Measurements from ENCODE around the gene MINDY4B. TPM values are rescaled to one million over a fixed set of nuclear protein-coding genes. Genes with fewer than 3 reads are reported as not detected.

The MINDY4B gene
- total and polyA plus RNA-seq, 2 of the 8 experiments (the other 6 are each of a cell fraction or from before 2014, with no cell fraction given): not detected

DNA sequence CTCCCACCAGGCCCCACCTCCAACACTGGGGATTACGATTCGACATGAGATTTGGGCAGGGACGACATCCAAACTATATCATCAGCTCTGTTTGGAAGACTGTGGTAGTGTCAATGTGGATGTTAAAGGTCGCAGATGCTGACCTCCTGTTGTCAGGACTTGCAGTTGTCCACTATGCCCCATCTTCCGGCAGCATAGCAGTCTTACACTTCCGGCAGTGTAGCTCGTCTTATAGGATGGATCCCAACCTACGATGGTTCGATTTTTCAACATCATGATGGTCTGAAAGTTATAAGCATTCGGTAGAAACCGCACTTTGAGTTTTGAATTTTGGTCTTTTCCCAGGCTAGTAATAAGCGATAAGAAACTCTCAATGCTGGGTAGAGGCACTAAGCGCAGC lies 46.7 kb upstream of the MINDY4B start:
- no peaks in the 10 kb centered on the region for H4K20me1 ChIP-seq (replicated peaks in 1 of 2; ENCODE audit: control insufficient read depth in 1 of 2, insufficient read depth in 2 of 2, low read length in 2 of 2)
- no peak for FAIRE-seq
- no peak for TF ChIP-seq ASH2L (IDR thresholded peaks at IDR 0.05; ENCODE audit: low read length)
- no peak for TF ChIP-seq FOSL1 (IDR thresholded peaks at IDR 0.05; ENCODE audit: insufficient read depth, low read depth, low read length)
- no peak for TF ChIP-seq TAF1 (IDR thresholded peaks at IDR 0.05; ENCODE audit: low read depth, low read length)
- TF ChIP-seq, protein P1, sequence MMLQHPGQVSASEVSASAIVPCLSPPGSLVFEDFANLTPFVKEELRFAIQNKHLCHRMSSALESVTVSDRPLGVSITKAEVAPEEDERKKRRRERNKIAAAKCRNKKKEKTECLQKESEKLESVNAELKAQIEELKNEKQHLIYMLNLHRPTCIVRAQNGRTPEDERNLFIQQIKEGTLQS (IDR thresholded peaks at IDR 0.05; ENCODE audit: insufficient read depth, low read depth, low read length): no peak
- no peak for TF ChIP-seq CBX8 (IDR thresholded peaks at IDR 0.05; ENCODE audit: borderline replicate concordance, low read depth, low read length)
- no peak for TF ChIP-seq HDAC2 (IDR thresholded peaks at IDR 0.05; ENCODE audit: borderline replicate concordance in 1 of 2, low read depth in 2 of 2, low read length in 2 of 2)
- no peak for TF ChIP-seq SAP30 (IDR thresholded peaks at IDR 0.05; ENCODE audit: insufficient read depth, insufficient replicate concordance, low read length)

More for the DNA sequence above, 46.7 kb upstream of the MINDY4B start:
- H3K4me1 ChIP-seq (replicated peaks in 1 of 4; ENCODE audit: control insufficient read depth in 3 of 4, insufficient read depth in 4 of 4, low read length in 3 of 4): no peaks in the 10 kb centered on the region
- H3K36me3 ChIP-seq (ENCODE audit: control insufficient read depth in 2 of 4, insufficient read depth in 4 of 4, low read length in 3 of 4): no peaks in the 10 kb centered on the region
- H3K14ac ChIP-seq (ENCODE audit: insufficient read length): no peak overlapping the region
- no peak overlapping the region for H4K91ac ChIP-seq (replicated peaks; ENCODE audit: insufficient read length, low read length)
- no peaks in the 10 kb centered on the region for H3K27me3 ChIP-seq (replicated peaks in 1 of 4; ENCODE audit: control insufficient read depth in 3 of 4, extremely low read depth in 1 of 4, insufficient read depth in 3 of 4, low read length in 3 of 4)
- no peaks in the 10 kb centered on the region for H3K9me3 ChIP-seq (ENCODE audit: insufficient read depth in 2 of 2, low read depth in 1 of 2, low read length in 1 of 2)
- H4K5ac ChIP-seq (ENCODE audit: insufficient read length, low read depth, low read length): no peak overlapping the region
- no peak overlapping the region for H4K8ac ChIP-seq (ENCODE audit: extremely low read depth, insufficient read depth, low read length)
- H2BK12ac ChIP-seq (ENCODE audit: low read depth, low read length): no peak overlapping the region
- H3K4ac ChIP-seq (replicated peaks; ENCODE audit: insufficient read length, low read depth, low read length): no peak overlapping the region
- H3K27ac ChIP-seq (ENCODE audit: low read depth, low read length): no peak overlapping the region
- H2BK5ac ChIP-seq (ENCODE audit: low read depth, low read length): no peak overlapping the region
- no peak overlapping the region for H2AFZ ChIP-seq (ENCODE audit: low read length)
- H3K4me2 ChIP-seq (ENCODE audit: insufficient read depth in 1 of 2, low read depth in 2 of 2, low read length in 2 of 2): no peak overlapping the region
- WGBS, 2 experiments (ENCODE audit: extremely low coverage in 1 of 2, insufficient coverage in 1 of 2, insufficient read length in 1 of 2, insufficient replicate concordance in 2 of 2, low coverage in 1 of 2, low lambda C conversion rate in 2 of 2, missing lambda C conversion rate in 1 of 2): 78% methylated on average over 13 of the region's 13 CpGs; no CpG with 5 or more reads in 1 of the 2 experiments
- H3K79me2 ChIP-seq (ENCODE audit: control insufficient read depth in 1 of 2, insufficient read depth in 2 of 2, low read length in 2 of 2): no peaks in the 10 kb centered on the region
- CTCF ChIA-PET (ENCODE audit: partially characterized antibody): interaction anchor here (1.0 to 1.7 kb wide), 4 partner anchors 9 to 195 kb away, joined by 3 to 5 read pairs (median 3); no protein-coding TSS in a partner anchor
- no peak overlapping the region for H2BK120ac ChIP-seq (replicated peaks; ENCODE audit: low read depth, low read length)
- no peak overlapping the region for H2BK20ac ChIP-seq (ENCODE audit: low read length)
- H3K4me3 ChIP-seq (ENCODE audit: extremely low read depth in 1 of 4, insufficient read depth in 2 of 4, low read depth in 3 of 4, low read length in 4 of 4): no peak overlapping the region
- no peak overlapping the region for H2BK15ac ChIP-seq (ENCODE audit: low read length)
- H3K9ac ChIP-seq (replicated peaks in 1 of 4; ENCODE audit: extremely low read depth in 1 of 4, low read depth in 3 of 4, low read length in 3 of 4): no peak overlapping the region
- H3K56ac ChIP-seq (replicated peaks; ENCODE audit: insufficient read length, low read depth, low read length): no peak overlapping the region
- no peaks in the 10 kb centered on the region for H3K79me1 ChIP-seq (ENCODE audit: low read depth, low read length)
- H3K18ac ChIP-seq (ENCODE audit: extremely low read depth, low read length): no peak overlapping the region
- no peak for DNase-seq (ENCODE audit: low read depth in 1 of 2, low spot score in 2 of 2)
- no peak overlapping the region for H3K23ac ChIP-seq (ENCODE audit: insufficient read length)
- no peak overlapping the region for H2AK5ac ChIP-seq (ENCODE audit: low read depth, low read length)
- no peaks in the 10 kb centered on the region; the same call in 1 of the 2 replicates for H3K23me2 ChIP-seq (ENCODE audit: low read depth, low read length)
- POLR2A ChIA-PET (ENCODE audit: partially characterized antibody): no interaction called here

All from H1 (cell line).